Left lung (tissue), 10 donors: Measurements from ENCODE around the gene APOH. TPM values are rescaled to one million over a fixed set of nuclear protein-coding genes. Genes with fewer than 3 reads are reported as not detected.

Experiments
- ATAC-seq: fragments of 200-7000 bp; cut with Tn5 transposase; one replicate; pipeline ENCODE4 v1.9.1; 2020; ENCODE audit warnings: moderate library complexity
- DNase-seq, 4 donors: peaks; one replicate each; pipeline ENCODE4 v3.0.0-alpha.2; 2013 to 2020
- H3K27ac ChIP-seq, 2 donors: fragments of 200-600 bp; sonication (generic) in 1 of 2; one replicate each; pipeline versions ENCODE4 v1.5.0 to v1.8.0; 2020 to 2021
- H3K27me3 ChIP-seq, 2 donors: fragments of 200-600 bp; sonication (generic) in 1 of 2; one replicate each; pipeline versions ENCODE4 v1.5.0 to v1.8.0; 2020 to 2021
- H3K36me3 ChIP-seq, 2 donors: fragments of 200-600 bp; sonication (generic) in 1 of 2; one replicate each; pipeline versions ENCODE4 v1.5.0 to v1.8.0; 2020 to 2021
- H3K4me1 ChIP-seq, 2 donors: fragments of 200-600 bp; one replicate each; pipeline ENCODE4 v1.8.0; 2021
- H3K4me3 ChIP-seq, 2 donors: fragments of 200-600 bp; sonication (generic) in 1 of 2; one replicate each; pipeline versions ENCODE4 v1.5.0 to v1.8.0; 2020 to 2021; ENCODE audit warnings: mild to moderate bottlenecking in 1 of 2
- H3K9me3 ChIP-seq, 2 donors: fragments of 200-600 bp; sonication (generic) in 1 of 2; one replicate each; pipeline versions ENCODE4 v1.5.0 to v1.8.0; 2020 to 2021
- intact Hi-C, 2 donors: fragments of 100-400 bp; cut with DNase I; formaldehyde crosslinking; loops; one replicate each; pipeline versions ENCODE4 v1.11.2 to v1.14.2; 2022
- polyA plus RNA-seq, 6 donors: library from polyadenylated mRNA; unstranded; fragments of 120-200 nt; gene quantifications; one replicate each; pipeline ENCODE4 v1.2.1, GENCODE V29; 2013; ENCODE audit not compliant: insufficient read length in 6 of 6
- total RNA-seq, 2 donors: library from RNA; stranded (reverse); fragmentation: NEBNext Ultra II Directional; extraction: Animal tissue kit (Norgen Biotek cat#: 25700); gene quantifications; one replicate each; pipeline ENCODE4 v1.2.1, GENCODE V29; 2021
- TF ChIP-seq, protein P1 (sequence below), 2 donors: fragments of 200-600 bp; sonication (generic) in 1 of 2; IDR thresholded peaks; one replicate each; pipeline versions ENCODE4 v1.5.0 to v1.8.0; 2021; ENCODE audit warnings: antibody characterized with exemption in 2 of 2
- donor health status: DM: no; HTN: yes; CAD: no.
- donor health status: DM: no; HTN: no; CAD: no.

Gene APOH
- total and polyA plus RNA-seq, 8 donors: 1.3 to 5.7 (median 2.9) TPM

DNA sequence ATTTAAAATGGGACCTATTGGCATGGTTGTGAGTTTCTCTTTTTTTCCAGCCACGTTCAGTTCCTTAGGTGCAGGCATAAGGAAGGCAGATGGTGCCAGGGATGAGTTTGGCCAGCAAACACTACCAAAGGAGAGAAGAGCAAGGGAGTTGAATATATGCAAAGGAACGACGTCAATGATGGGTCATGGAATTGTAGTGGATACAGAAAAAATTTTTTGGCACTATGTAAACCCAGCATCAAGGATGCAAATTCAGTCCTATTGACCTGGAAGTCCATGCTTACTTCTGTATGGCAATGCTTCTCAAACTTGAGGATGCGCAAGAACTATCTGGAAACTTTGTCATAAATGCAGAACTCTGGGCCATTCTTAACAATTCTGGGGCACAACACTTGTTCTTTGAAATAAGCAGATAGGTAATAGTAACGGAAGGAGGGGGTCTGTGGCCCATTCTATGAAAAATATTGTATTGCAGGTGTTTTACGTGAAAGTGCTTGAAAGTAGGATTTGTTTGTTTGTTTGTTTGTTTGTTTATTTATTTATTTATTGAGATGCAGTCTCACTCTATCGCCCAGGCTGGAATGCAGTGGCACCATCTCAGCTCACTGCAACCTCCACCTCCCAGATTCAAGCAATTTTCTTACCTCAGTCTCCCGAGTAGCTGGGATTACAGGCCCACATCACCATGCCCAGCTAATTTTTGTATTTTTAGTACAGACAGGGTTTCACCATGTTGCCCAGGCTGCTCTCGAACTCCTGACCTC, 18.0 kb downstream of the APOH start:
- no peak overlapping the region for H3K4me3 ChIP-seq
- intact Hi-C loops: no loop called here
- DNase-seq (no peak), ATAC-seq (no peak)
- TF ChIP-seq, protein P1, sequence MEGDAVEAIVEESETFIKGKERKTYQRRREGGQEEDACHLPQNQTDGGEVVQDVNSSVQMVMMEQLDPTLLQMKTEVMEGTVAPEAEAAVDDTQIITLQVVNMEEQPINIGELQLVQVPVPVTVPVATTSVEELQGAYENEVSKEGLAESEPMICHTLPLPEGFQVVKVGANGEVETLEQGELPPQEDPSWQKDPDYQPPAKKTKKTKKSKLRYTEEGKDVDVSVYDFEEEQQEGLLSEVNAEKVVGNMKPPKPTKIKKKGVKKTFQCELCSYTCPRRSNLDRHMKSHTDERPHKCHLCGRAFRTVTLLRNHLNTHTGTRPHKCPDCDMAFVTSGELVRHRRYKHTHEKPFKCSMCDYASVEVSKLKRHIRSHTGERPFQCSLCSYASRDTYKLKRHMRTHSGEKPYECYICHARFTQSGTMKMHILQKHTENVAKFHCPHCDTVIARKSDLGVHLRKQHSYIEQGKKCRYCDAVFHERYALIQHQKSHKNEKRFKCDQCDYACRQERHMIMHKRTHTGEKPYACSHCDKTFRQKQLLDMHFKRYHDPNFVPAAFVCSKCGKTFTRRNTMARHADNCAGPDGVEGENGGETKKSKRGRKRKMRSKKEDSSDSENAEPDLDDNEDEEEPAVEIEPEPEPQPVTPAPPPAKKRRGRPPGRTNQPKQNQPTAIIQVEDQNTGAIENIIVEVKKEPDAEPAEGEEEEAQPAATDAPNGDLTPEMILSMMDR (IDR thresholded peaks at IDR 0.05): no peak
- no peaks in the 10 kb centered on the region for H3K36me3 ChIP-seq
- no peak overlapping the region for H3K27ac ChIP-seq
- H3K27me3 ChIP-seq: no peaks in the 10 kb centered on the region
- no peaks in the 10 kb centered on the region for H3K4me1 ChIP-seq
- H3K9me3 ChIP-seq: no peaks in the 10 kb centered on the region

DNA sequence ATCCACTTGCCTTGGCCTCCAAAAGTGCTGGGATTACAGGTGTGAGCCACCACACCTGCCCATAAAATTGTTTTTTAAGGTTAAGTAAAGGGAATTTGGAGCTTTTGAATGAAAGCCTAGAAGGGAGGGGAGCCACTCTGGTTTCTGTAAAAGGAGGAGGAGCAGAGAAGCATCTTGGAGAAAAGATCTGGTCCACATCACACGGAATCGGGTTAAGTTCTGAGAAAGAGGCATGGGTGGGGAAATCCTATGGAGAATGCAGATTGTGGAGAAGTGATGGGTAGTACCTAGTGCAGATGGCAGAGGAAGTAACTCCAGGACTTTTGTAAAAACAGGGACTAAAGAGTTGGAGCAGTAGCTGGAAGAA, 19.0 kb downstream of the APOH start:
- no peak for ATAC-seq
- Histone ChIP-seq H3K36me3 (no peaks in the 10 kb centered on the region), H3K27ac (no peak overlapping the region), H3K9me3 (no peaks in the 10 kb centered on the region), H3K27me3 (no peaks in the 10 kb centered on the region), H3K4me1 (no peaks in the 10 kb centered on the region), H3K4me3 (no peak overlapping the region)
- TF ChIP-seq, protein P1 (IDR thresholded peaks at IDR 0.05): no peak
- no peak for DNase-seq
- intact Hi-C loops: no loop called here

DNA sequence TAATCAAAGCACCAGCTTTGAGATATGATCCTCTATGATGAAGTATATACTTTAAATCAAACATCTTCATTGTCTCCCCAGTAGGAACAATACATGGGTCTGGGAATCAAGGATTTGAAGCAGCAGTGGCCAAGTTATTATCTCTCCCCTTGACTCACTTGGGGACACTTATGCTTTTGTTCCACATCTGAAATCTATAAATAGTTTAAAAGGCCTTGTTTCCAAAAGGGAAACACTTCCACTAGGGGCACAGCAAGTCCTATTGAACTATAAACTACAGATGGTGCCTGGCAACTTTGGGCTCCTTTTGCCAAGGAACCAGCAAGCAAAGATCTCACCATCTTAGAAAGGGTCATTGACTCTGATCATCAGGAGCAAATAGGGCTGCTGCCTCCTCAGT, 21.3 kb downstream of the APOH start:
- TF ChIP-seq, protein P1 (IDR thresholded peaks at IDR 0.05): no peak

DNA sequence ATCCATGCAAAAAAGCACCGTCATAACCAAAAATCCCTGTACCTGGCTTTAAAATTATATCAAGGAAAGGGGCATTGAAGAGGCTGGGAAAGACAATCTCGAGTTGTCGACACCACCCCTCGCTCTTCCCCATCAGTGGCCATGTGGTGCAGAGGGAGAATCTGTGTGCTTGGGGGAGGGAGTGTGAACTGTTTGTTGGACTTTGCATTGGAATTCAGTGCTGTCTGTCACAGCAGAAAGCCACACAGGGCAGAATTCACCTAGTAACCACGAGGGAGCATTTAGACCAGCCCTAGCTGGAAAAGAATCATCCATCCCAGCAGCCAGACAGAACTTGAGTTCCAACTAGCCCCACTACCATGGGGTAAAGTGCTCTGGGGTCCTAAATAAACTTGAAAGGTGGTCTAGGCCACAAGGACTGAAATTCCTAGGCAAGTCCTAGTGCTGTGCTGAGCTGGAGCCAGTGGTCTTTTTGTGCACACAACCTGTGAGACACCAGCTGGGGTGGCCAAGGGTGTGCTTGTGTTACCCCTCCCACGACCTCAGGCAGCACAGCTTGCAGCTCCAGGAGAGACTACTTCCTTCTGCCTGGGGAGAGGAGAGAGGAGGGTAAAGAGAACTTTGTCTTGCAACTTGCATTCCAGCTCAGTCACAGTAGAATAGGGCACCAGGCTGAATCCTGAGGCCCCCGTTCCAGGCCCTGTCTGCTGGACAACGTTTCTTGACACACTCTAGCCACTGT, 25.8 kb downstream of the APOH start:
- intact Hi-C loops: no loop called here
- H3K27me3 ChIP-seq: no peaks in the 10 kb centered on the region
- no peak overlapping the region for H3K27ac ChIP-seq
- no peaks in the 10 kb centered on the region for H3K4me1 ChIP-seq
- no peak overlapping the region for H3K4me3 ChIP-seq
- ATAC-seq (no peak), DNase-seq (no peak)
- no peaks in the 10 kb centered on the region for H3K36me3 ChIP-seq
- H3K9me3 ChIP-seq: no peaks in the 10 kb centered on the region
- TF ChIP-seq, protein P1 (IDR thresholded peaks at IDR 0.05): no peak

More for the DNA sequence above, 21.3 kb downstream of the APOH start:
- H3K27ac ChIP-seq: no peak overlapping the region
- no peak overlapping the region for H3K4me3 ChIP-seq
- DNase-seq (no peak), ATAC-seq (no peak)
- intact Hi-C loops: no loop called here
- H3K4me1 ChIP-seq: no peaks in the 10 kb centered on the region
- no peaks in the 10 kb centered on the region for H3K36me3 ChIP-seq
- no peaks in the 10 kb centered on the region for H3K9me3 ChIP-seq
- no peaks in the 10 kb centered on the region for H3K27me3 ChIP-seq

DNA sequence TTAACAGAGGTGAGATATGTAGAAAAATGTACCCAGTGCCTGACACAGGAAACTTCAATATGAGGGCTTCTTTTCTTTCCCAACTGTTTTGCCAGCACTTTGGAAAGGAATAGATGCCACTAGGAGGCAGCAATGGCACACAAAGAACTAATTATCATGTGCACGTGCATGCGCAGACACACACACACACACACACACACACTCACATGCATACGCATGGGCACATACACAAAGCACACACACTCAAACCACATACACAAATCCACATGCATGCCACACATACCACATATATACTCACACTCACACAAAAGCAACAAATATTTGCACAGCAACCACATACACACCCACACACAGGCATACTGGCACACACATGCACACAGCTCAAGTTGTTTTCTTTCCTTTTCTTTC, 28.5 kb downstream of the APOH start:
- no peak overlapping the region for H3K27ac ChIP-seq
- ATAC-seq (peak; percentile 91), DNase-seq (peak in 2 of 4 donors; percentile 56 to 78)
- TF ChIP-seq, protein P1 (IDR thresholded peaks at IDR 0.05): peak; percentile 41 to 61
- H3K36me3 ChIP-seq: no peaks in the 10 kb centered on the region
- H3K4me3 ChIP-seq: no peak overlapping the region
- intact Hi-C loops: no loop called here
- no peaks in the 10 kb centered on the region for H3K4me1 ChIP-seq
- no peaks in the 10 kb centered on the region for H3K27me3 ChIP-seq
- no peaks in the 10 kb centered on the region for H3K9me3 ChIP-seq
